Measurements from ENCODE around the gene ACTL7B.
"Not testable (repeated sequence)": the region's sequence is repeated elsewhere in the genome, so short reads cannot be mapped to it uniquely, and the experiment has no call there.

ACTL7B gene, protein sequence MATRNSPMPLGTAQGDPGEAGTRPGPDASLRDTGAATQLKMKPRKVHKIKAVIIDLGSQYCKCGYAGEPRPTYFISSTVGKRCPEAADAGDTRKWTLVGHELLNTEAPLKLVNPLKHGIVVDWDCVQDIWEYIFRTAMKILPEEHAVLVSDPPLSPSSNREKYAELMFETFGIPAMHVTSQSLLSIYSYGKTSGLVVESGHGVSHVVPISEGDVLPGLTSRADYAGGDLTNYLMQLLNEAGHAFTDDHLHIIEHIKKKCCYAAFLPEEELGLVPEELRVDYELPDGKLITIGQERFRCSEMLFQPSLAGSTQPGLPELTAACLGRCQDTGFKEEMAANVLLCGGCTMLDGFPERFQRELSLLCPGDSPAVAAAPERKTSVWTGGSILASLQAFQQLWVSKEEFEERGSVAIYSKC

DNA sequence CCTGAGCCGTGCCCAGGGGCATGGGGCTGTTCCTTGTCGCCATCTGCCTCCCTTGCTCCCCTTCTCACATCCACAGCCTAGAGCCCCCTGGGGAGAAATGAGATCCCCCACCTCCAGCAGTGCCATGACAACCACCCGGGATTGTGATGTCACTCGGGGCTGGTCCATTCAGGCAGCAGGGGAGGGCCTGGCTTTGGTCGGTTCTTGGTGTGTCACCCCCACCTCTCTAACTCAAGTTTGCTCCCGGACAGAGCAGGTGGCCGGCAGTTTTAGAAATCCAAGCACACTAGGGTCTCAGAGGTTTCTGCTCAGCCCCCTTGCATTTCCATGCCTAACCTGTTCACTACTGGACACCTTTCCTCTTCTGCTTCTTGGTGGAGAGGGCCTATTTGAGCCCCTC, at the start of gene ACTL7B:
Gene ACTL7B, minus strand, starts transcription at position 99 of the 400 bp plus-strand sequence. Its CDS starts 56 bp downstream, at position 43.
- DNase-seq (ENCODE audit: low read depth in 1 of 2, low spot score in 1 of 2), result no peak

DNA sequence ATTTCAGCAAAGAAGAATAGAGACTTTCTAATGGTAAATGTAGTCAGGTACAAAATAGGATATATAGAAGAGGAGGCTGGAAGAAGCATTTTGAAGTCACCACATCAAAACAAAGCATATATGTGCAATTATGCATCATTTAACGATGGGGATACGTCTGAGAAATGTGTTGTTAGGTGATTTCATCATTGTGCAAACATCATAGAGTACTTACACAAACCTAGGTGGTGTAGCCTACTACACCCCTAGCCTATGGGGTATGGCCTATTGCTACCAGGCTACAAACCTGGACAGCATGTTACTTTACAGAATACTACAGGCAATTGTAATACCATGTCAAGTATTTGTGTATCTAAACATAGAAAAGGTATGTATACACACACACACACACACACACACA, 49.7 kb upstream of the ACTL7B start:
- DNase-seq (ENCODE audit: low read depth in 1 of 2, low spot score in 1 of 2), result no peak

DNA sequence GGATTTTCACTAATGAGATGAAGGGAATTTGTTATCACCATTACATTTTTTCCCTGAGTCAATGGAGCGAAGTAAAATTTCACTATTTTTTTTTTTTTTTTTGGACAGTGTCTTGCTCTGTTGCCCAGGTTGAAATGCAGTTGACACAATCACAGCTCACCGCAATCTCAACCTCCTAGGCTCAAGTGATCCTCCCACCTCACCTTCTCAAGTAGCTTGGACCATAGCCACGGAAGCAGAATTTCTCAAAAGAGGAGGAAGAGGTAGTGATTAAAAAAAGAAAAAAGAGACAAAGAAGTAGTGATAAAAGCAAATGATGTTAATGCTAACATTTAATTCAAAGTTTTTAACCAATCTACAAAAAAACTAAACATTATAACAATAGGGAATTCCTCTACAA, 48.4 kb upstream of the ACTL7B start:
- no peak for DNase-seq (ENCODE audit: low read depth in 1 of 2, low spot score in 1 of 2)

DNA sequence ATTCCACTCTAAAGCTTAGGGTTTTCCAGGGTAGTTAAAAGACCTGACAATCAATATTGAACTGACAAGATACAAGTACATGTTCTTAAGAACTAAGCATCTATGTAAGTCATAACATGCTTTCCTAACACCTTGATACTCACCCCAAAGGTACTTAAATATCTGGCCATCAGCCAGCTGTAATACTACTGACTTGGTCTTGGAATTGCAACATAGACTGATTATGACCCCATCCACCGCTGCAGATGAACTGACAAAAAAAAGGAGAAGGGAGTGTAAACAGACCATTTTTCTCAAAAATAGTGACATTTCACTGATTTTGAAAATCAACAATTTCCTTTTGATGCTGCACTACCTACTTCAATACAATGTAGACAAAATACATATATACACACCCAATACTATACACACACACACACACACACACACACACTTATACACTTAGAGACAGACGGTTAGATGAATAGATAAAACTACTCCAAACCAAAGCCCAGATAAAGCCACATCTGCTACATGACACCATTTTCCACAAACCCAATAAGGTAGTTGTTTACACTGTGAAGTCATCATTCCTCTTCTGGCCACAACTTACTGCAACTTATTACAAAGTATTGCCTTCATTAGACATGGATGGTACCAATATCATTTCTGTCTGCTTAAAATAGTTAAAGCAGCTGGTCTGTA, 47.8 kb upstream of the ACTL7B start:
- DNase-seq (ENCODE audit: low read depth in 1 of 2, low spot score in 1 of 2), result no peak

DNA sequence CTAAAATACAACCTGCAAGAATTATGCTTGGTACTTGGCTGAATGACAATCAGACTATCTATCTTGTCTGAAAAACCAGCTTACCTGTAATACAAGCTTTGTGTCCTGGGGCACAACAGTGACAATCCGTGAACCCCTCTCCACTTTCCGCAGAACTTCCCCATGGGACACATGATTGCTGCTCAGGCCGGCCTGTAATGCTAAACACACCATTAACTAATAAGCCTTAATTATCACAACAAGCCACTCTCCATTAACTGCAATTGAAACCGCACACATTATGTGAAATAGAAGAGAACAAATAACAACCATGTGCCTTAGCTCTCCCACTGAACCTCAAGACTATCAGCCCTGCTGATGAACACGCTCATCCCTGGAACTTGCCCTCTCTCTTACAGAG, 44.4 kb upstream of the ACTL7B start:
- no peak for DNase-seq (ENCODE audit: low read depth in 1 of 2, low spot score in 1 of 2)

DNA sequence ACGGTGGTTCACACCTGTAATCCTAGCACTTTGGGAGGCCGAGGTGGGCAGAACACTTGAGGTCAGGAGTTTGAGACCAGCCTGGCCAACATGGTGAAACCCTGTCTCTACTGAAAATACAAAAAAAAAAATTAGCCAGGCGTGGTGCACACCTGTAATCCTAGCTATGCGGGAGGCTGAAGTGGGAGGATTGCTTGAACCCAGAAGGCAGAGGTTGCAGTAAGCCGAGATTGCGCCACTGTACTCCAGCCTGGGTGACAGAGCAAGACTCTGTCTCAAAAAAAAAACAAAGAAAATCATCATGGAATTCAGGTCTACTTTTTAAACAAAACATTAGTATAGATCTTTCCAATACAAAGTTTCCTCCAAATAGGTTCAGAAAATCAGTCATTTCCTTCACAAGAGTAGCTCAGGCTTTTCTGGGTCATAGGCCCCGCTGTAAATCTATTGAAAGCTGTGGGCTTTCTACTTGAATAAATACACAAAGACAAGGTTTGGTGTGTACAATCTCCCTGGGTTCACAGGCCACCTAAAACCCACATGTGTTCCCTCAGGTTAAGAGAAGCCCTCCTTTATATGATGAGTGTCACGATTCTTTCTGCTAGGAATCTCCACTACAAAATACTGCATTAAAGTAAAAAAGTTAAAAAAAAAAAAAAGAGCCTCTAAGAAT, 43.4 kb upstream of the ACTL7B start:
- DNase-seq (ENCODE audit: low read depth in 1 of 2, low spot score in 1 of 2), result not testable (repeated sequence)

DNA sequence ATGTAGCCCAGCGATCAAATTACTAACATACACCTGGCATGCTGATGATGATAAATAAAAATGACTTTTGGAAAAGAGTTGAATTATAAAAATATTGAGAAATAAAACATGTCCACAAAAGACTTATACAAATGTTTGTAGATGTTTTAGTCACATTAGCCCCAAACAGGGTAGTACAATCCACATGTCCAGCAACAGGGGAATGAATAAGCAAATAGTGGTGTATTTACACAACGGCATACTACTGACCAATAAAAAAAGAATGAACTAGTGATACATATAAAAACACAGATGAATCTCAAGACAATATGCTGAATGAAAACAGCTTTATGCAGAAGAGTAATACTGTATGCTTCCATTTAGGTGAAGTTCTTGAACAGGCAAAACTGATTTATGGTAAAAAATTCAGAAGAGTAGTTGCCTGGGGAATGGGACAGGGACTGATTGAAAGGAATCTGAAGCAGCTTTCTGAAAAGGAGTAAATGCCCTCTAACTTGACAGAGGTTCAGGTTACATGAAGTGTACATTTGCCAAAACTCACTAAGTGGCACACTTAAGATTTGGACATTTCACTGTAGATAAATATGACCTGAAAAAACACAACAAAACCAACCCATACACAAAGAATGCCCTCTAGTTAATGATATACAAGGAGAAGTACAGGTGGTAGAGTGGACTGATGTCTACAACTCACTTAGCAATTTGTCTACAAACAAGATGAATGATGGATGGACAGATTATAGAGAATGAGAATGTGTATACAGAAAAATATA, 41.7 kb upstream of the ACTL7B start:
- no peak for DNase-seq (ENCODE audit: low read depth in 1 of 2, low spot score in 1 of 2)

DNA sequence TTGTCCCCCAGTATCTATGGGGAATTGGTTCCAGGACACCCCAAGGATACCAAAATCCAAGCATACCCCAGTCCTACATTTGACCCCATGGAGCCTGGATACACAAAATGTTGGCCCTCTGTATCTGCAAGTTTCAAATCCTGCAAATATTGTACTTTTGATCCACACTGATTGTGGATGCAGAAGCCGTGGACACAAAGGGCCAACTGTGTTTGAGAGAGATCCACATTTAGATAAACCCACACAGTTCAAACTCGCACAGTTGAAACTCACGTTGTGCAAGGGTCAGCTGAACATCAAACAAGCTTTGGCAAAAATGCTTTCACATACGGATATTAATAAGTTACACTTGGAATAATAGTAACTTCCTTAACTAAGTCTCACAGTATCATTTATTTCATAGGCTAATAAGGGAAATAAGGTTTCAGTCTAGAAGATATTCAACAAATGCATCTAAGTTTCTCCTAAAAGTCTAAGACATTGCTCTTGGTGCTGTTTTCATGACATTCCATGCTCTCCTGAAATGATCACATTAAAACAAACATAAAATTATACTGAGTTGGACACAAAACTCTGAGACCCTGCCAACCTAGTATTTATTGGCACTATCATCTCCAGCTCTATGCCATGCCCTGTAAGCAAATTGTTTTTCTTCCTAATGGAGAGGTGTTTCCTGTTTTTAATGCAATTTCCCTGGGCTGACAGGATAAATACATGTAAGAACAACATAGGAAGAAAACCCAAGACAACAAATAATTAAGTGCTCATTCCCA, 38.6 kb upstream of the ACTL7B start:
- no peak for DNase-seq (ENCODE audit: low read depth in 1 of 2, low spot score in 1 of 2)

DNA sequence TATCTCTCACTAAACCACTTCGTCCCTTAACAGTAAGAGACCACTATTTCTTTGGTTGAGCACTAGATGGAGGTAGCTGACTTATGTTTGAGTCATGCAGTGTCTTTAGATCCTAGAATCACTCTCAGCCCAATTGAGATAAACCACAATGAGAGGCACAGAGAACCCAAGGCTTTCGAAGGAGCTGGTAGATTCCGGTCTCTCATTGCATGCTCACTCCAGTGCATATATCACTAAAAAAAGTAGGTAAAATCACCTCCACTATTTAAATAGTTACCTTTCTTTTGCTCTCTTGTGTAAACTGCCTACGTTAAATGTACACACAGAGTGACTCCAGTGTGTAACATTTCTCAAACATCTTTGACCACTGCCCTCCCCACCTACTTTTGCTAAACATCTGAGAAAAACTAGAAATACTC, 33.9 kb upstream of the ACTL7B start:
- DNase-seq (ENCODE audit: low read depth in 1 of 2, low spot score in 1 of 2), result no peak

DNA sequence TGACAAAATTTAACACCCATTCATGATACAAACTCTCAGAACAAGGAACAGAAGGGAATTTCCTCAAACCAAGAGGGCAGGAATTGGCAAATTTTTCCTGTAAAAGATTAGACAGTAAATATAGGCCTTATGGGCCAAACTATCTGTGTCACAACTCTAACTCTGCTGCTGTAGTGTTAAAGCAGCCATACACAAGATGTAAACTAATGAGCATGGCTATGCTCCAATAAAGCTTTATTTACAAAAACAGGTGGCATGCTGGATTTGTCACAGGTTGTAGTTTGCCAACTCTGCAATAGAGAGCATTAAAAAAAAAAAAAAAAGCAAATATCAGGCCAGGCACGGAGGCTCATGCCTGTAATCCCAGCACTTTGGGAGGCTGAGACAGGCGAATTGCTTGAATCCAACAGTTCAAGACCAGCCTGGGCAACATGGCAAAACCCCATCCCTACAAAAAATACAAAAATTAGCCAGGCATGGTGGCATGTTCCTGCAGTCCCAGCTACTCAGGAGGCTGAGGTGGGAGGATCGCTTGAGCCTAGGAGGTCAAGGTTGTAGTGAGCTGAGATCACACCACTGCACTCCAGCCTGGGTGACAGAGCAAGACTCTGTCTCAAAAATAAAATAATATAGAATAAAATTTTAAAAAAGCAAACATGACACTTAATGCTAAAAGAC, 30.9 kb upstream of the ACTL7B start:
- DNase-seq (ENCODE audit: low read depth in 1 of 2, low spot score in 1 of 2), result not testable (repeated sequence)

DNA sequence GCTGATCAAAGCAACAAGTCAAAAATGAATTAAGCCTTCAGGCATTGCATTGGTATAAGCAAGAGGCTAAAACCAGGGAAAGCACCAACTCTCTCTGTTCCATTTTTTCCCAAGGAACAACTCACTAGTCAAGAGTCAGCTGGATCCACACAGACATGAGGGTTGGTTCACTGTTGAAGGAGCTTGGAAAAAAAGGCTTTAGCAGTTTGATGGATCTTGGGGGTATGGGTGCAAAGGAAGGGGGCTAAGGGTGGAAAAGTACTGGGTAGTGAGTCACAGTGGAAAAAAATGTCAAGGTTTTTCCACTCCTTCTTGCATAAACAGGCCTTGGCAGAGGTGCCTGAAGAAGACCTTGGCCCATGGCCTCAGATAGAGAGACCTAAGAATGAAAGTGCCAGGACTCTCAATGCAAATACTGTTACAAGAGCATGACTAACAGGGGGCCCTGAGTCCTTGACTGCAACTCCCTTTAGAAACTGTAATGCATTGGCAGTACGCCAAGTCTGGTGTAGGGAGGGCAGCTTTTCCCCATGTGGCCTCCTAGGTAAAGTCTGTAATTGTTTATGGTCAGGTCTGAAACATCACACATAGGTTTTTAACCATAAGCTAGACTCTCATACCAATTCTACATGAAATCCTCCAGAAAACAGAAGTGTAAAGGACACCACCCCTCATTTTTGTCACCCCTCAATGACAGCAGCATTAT, 30.0 kb upstream of the ACTL7B start:
- DNase-seq (ENCODE audit: low read depth in 1 of 2, low spot score in 1 of 2), result no peak

DNA sequence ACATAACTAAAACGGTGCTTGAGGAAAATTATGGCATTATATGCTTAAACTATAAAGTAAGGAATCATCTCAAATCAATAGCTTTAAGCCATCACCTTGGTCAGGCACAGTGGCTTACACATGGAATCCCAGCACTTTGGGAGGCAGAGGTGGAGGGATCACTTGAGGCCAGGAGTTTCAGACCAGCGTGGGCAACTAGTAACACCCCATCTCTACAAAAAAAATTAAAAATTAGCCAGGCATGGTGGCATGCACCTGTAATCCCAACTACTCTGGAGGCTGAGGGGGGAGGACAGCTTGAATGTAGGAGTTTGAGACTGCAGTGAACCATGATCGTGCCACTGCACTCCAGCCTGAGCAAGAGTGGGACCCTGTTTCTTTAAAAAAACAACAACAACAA, 28.9 kb upstream of the ACTL7B start:
- DNase-seq (ENCODE audit: low read depth in 1 of 2, low spot score in 1 of 2), result no peak

DNA sequence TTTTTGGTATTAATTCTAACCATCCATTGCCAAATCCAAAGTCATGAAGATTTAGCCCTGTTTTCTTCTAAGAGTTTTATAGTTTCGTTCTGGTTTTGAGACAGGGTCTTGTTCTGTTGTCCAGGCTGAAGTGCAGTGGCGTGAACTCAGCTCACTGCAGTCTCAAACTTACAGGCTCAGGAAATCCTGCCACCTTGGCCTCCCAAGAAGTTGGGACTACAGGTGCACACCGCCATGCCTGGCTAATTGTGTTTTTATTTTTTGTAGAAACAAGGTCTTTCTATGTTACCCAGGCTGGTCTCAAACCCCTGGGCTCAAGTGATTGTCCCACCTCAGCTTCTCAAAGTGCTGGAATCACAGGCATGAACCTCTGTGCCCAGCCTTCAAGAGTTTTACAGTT, 27.3 kb upstream of the ACTL7B start:
- DNase-seq (ENCODE audit: low read depth in 1 of 2, low spot score in 1 of 2), result no peak

DNA sequence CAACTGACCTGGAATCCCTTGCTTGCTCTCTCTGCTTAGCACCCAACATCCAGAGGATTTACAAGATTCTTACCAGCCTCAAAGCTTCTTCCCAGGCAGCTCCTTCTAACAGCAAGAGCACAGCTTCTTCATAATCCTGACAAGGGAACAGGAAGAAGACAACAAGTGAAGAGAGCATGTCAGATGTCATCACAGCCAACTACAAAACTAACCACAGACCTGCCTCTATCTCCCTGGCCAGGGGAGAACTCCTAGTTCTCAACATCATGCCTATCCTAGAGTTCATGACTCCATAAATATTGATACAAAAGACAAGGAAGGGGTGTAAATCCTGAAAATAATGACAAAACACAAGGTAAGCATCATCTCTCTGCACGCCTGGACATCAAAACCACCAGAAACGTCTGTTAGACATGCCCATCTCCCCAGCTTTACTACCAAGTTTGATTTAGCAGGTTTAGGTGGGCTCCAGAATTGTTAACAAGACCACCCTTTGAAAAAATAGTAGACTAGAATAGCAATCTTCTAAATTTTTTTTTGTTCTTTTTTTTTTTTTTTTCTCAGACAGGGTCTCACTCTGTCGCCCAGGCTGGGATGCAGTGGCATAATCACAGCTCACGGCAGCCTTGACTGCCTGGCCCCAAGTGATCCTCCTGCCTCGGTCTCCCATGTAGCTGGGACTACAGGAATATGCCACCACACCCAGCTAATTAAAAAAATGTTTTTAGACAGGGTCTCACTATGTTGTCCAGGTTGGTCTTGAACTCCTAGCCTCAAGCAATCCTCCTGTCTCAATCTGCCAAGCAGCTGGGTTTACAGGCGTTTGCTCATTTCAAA, 26.5 kb upstream of the ACTL7B start:
- no peak for DNase-seq (ENCODE audit: low read depth in 1 of 2, low spot score in 1 of 2)

DNA sequence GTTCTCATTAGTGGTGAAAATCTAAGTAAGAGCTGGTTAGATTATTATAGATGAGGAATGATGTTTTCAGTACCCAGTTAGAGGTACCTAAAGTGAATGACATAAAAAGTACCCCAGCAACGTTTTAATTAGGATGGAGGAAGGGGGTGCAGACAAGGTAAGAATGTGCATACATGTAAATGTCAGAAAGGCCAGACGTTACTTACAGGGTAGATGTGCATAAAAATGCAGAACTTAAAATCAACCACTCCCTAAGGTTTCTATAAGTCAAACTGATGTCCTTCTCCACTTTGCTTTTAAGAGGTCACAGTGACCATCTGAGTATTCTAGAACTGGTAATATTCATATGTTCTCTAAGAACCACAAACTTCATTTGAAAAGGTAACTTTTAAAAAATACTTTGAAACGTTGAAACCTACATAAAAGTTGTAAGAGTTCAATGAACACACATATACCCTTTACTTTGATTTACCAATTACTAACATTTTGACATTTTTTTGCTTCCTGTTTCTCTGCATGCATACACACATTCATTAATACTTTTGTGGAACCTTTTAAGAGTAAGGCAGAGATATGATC, 25.0 kb upstream of the ACTL7B start:
- no peak for DNase-seq (ENCODE audit: low read depth in 1 of 2, low spot score in 1 of 2)

DNA sequence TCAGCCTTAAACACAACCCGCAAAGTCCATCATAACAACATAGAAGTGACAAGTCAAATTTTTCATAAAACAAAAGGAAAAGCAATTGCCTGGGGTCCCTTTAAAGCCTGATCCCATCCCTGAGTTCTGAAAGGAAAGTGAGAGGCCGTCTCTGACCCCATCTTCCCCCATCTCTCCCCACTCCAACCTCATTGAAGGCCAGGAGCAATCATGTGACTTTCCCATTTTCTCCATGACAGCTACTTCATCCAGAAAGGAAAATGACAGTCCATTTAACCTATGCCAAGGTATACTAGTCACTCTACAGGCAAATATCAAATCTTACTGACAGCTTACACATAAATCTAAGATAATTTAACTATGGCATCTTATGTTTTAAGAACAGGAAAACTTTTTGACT, 21.7 kb upstream of the ACTL7B start:
- DNase-seq (ENCODE audit: low read depth in 1 of 2, low spot score in 1 of 2), result no peak

DNA sequence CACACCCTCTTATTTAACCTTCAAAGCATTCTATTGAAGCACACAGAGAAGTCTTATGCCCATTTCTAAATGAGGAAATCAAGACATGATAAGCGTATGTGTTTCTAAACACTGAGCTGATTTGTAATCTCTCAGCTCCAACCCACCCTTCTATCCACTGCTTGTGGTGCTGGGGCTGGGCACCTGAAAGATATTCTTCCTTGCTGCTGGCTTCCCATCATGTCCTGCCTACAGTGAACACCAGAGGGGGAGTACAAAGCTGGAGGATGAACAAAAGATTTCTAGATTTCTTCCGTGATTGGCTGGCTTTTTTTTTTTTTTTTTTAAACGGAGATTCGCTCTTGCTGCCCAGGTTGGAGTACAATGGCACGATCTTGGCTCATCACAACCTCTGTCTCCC, 20.6 kb upstream of the ACTL7B start:
- no peak for DNase-seq (ENCODE audit: low read depth in 1 of 2, low spot score in 1 of 2)
